Effector memory CD8-positive, alpha-beta T cell (primary cell): ENCODE measurements around the gene SEMA3A.
"Not testable (repeated sequence)": the region's sequence is repeated elsewhere in the genome, so short reads cannot be mapped to it uniquely, and the experiment has no call there.

ENCODE experiments used
- ATAC-seq: fragments of 150-1000 bp; cut with Tn5 transposase; replicated peaks from 2 replicates; pipeline ENCODE4 v1.10.0; 2021; ENCODE audit warnings: mild to moderate bottlenecking, moderate library complexity
- DNase-seq, 3 experiments: peaks; one replicate each; pipeline ENCODE4 v3.0.0; 2021
- H3K27ac Mint-ChIP-seq, 2 donors: one replicate each; pipeline ENCODE4 v1.8.0; 2022; ENCODE audit warnings: mild to moderate bottlenecking in 2 of 2, mixed read lengths in 2 of 2, moderate library complexity in 2 of 2
- H3K27me3 Mint-ChIP-seq, 2 donors: one replicate each; pipeline ENCODE4 v1.8.0; 2022; ENCODE audit warnings: mixed read lengths in 2 of 2
- H3K36me3 Mint-ChIP-seq: one replicate; pipeline ENCODE4 v1.8.0; 2022; ENCODE audit warnings: mild to moderate bottlenecking, moderate library complexity, mixed read lengths; ENCODE audit not compliant: insufficient read depth
- H3K4me1 Mint-ChIP-seq, 2 donors: one replicate each; pipeline ENCODE4 v1.8.0; 2022; ENCODE audit warnings: low read depth in 2 of 2, mixed read lengths in 2 of 2
- H3K4me3 Mint-ChIP-seq, 2 donors: one replicate each; pipeline ENCODE4 v1.8.0; 2022; ENCODE audit warnings: mild to moderate bottlenecking in 2 of 2, mixed read lengths in 2 of 2, moderate library complexity in 2 of 2
- H3K9me3 Mint-ChIP-seq, 2 donors: one replicate each; pipeline ENCODE4 v1.8.0; 2022; ENCODE audit warnings: mixed read lengths in 2 of 2

SEMA3A gene

DNA sequence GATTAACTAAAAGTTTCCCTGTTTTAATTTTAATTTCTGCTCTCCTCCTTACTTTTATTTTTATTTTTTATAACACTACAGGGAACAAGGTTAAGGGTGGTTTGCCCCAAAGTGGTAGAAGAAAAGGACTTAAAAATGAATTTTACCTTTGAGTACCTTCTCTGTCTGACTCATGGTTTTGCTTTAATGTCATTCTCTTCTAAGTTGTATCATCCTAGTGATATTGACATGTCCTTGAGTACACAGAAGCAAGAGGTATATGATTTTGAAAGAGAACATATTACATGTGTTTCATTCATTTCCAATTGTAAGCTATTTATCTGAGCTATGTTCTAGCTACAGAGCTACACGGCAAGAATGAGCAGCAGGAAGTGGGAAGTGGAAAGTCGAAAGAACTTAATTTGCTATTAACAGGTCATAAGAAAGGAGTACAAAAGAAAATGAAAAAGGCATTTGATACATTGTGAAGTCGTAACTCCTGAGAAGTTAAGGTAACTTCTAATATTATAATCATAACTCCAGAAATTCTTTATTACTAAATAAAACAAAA lies 112.5 kb downstream of the SEMA3A start:
- Mint-ChIP-seq H3K4me1 (no peaks in the 10 kb centered on the region), H3K4me3 (no peak overlapping the region), H3K9me3 (peaks cover 0 to 7% of the 10 kb centered on the region in 2 donors), H3K27me3 (no peaks in the 10 kb centered on the region), H3K27ac (no peak overlapping the region), H3K36me3 (no peaks in the 10 kb centered on the region)
- no peak for DNase-seq
- ATAC-seq = no peak

DNA sequence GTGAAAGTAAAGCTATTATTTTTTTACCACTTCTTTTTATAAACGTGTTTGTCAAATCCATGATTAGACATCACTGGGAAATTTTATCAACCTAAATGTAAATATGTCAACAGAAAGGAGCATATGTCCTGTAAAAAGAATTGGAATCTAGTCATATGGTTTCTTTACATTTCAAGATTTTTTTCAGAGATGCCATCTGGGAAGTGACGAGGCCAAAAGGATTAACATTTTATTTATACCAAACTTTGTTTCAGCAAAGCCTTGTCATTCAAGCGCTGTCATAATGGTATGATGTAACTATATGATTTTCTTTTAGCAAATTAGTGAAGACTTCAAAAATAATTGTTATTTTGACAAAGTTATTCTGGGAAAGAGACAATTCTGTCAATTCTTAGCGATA lies 117.3 kb downstream of the SEMA3A start:
- H3K36me3 Mint-ChIP-seq = no peaks in the 10 kb centered on the region
- peaks cover 0 to 3% of the 10 kb centered on the region in 2 donors for H3K9me3 Mint-ChIP-seq
- H3K27ac Mint-ChIP-seq = no peak overlapping the region
- ATAC-seq = no peak
- H3K27me3 Mint-ChIP-seq = no peaks in the 10 kb centered on the region
- no peaks in the 10 kb centered on the region for H3K4me1 Mint-ChIP-seq
- no peak for DNase-seq
- no peak overlapping the region for H3K4me3 Mint-ChIP-seq

DNA sequence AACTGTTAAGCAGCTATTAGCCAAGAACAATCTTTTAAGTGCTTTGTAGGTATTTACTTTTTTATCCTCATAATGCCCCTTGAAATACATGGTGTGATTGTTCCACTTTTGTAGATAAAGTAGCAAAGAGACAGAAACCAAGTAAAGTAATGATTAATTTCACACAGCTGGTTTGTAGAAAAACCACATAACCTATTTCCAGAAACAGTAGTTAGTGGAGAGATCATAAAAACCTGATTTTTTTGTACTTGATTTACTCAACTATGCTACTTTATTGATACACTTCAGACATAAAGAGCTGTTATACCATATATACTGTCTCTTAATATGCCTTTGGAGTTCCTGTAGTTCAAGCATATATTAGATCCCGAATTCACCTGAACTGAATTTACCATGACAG lies 118.4 kb downstream of the SEMA3A start:
- no peak overlapping the region for H3K27ac Mint-ChIP-seq
- DNase-seq (no peak), ATAC-seq (no peak)
- H3K4me3 Mint-ChIP-seq = no peak overlapping the region
- H3K27me3 Mint-ChIP-seq = no peaks in the 10 kb centered on the region
- H3K36me3 Mint-ChIP-seq = no peaks in the 10 kb centered on the region
- peaks cover 0 to 2% of the 10 kb centered on the region in 2 donors for H3K9me3 Mint-ChIP-seq
- H3K4me1 Mint-ChIP-seq = no peaks in the 10 kb centered on the region

DNA sequence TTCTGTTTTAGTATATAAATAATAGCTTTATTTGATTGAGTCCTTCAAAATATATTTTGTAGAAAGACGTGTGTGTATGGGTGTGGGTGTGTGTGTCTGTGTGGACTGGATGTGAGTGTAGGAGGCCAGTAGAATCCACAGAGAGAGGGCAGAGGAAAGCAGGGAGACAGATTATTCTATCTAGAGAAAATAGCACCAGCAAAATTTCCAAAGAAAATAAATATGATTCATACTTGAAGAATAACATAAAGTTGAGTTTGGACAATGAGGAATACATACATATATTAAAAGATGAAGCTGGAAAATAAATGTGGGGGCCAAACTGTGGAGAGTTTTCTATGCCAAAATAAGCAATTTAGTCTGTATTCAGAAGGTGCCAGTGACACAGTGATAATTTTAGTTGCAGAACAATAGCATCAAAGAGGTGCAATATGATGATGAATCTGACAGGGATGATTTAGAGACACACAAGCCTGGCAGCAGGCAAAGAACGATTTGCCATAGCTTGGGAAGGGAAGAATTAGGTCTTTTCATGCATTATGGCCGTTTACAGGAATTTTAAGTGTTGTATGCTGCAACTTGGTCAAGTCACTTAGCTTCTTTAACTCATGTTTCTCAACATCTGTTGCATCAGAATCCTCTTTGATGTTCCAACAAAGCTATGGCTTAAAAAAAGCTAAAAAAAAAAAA lies 121.3 kb downstream of the SEMA3A start:
- Mint-ChIP-seq H3K36me3 (no peaks in the 10 kb centered on the region), H3K4me1 (no peaks in the 10 kb centered on the region), H3K4me3 (no peak overlapping the region), H3K27me3 (no peaks in the 10 kb centered on the region), H3K9me3 (peaks cover 0 to 6% of the 10 kb centered on the region in 2 donors), H3K27ac (no peak overlapping the region)
- ATAC-seq (no peak), DNase-seq (no peak)

DNA sequence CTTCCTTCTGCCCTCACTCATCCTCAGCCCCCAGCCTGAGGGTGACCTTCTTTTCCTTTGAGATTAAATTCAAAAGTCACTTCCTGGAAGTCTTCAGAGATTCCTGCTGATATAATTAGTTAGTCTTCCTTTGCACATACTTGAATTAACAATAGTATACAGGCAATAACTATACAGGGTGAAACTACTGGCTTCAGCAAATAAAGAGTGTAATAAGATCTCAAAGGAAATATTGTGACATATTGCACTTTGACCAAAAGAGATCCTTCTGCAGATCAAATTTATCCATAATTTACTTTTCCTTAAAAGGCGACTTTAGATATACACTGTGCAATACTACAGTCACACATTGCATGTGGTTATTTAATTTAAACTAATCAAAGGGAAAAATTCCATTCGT lies 123.8 kb downstream of the SEMA3A start:
- H3K9me3 Mint-ChIP-seq = peaks cover 0 to 6% of the 10 kb centered on the region in 2 donors
- DNase-seq = no peak
- H3K27me3 Mint-ChIP-seq = no peaks in the 10 kb centered on the region
- no peak overlapping the region for H3K27ac Mint-ChIP-seq
- no peak for ATAC-seq
- H3K4me1 Mint-ChIP-seq = no peaks in the 10 kb centered on the region
- H3K4me3 Mint-ChIP-seq = no peak overlapping the region
- H3K36me3 Mint-ChIP-seq = no peaks in the 10 kb centered on the region

DNA sequence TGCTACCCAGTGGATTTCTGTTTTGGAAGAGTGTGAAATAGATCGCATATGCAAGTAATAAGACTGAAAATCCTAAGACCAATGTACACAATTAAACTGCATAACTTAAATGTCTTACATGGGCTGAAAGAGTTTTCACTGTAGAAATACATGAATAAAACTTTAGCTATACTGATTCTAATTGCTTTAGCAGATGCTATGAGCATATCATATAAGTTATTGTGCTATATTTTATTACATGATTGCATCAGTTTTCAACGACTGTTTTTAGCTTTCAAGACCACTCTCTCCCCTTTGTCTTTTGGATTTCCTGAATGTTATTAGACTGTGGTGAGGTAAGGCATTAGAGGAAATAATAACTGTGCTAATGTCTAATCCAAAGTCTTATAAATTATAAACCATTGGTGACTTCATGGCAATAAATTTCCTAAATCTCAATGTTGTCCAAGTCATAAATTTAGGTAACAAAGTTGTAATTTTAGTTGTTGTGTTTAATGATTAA lies 124.5 kb downstream of the SEMA3A start:
- H3K36me3 Mint-ChIP-seq = no peaks in the 10 kb centered on the region
- H3K4me3 Mint-ChIP-seq = no peak overlapping the region
- DNase-seq (no peak), ATAC-seq (no peak)
- H3K27ac Mint-ChIP-seq = no peak overlapping the region
- no peaks in the 10 kb centered on the region for H3K27me3 Mint-ChIP-seq
- peaks cover 0 to 6% of the 10 kb centered on the region in 2 donors for H3K9me3 Mint-ChIP-seq
- no peaks in the 10 kb centered on the region for H3K4me1 Mint-ChIP-seq

DNA sequence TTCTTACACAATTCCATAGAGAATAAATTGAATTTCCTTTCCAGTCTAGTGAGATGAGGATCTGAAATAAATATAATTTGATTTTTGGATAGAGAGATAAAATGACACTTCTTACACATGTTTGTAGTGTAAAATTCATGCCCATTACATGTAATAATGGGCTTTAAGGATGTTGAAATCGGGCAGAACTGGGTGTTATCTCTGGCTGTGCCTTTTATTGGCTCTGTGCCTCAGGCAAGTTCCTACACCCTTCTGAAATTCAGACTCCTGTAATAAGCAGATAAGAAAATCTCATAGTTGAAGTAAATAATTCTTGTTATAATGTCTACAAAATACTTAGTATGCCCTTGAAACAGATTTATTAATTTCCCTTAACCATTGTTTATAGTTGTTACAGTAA lies 125.6 kb downstream of the SEMA3A start:
- DNase-seq (no peak), ATAC-seq (no peak)
- peaks cover 0 to 6% of the 10 kb centered on the region in 2 donors for H3K9me3 Mint-ChIP-seq
- no peaks in the 10 kb centered on the region for H3K27me3 Mint-ChIP-seq
- no peak overlapping the region for H3K27ac Mint-ChIP-seq
- H3K4me3 Mint-ChIP-seq = no peak overlapping the region
- H3K4me1 Mint-ChIP-seq = no peaks in the 10 kb centered on the region
- H3K36me3 Mint-ChIP-seq = no peaks in the 10 kb centered on the region

DNA sequence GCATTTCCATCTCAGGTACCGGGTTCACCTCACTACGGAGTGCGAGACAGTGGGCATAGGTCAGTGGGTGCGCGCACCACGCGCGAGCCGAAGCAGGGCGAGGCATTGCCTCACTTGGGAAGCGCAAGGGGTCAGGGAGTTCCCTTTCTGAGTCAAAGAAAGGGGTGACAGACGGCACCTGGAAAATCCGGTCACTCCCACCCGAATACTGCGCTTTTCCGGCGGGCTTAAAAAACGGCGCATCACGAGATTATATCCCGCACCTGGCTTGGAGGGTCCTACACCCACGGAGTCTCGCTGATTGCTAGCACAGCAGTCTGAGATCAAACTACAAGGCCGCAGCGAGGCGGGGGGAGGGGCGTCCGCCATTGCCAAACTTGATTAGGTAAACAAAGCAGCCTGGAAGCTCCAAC lies 132.1 kb downstream of the SEMA3A start:
- H3K27me3 Mint-ChIP-seq, H3K4me1 Mint-ChIP-seq, H3K36me3 Mint-ChIP-seq, DNase-seq, H3K27ac Mint-ChIP-seq, H3K4me3 Mint-ChIP-seq, ATAC-seq, H3K9me3 Mint-ChIP-seq: not testable (repeated sequence)

DNA sequence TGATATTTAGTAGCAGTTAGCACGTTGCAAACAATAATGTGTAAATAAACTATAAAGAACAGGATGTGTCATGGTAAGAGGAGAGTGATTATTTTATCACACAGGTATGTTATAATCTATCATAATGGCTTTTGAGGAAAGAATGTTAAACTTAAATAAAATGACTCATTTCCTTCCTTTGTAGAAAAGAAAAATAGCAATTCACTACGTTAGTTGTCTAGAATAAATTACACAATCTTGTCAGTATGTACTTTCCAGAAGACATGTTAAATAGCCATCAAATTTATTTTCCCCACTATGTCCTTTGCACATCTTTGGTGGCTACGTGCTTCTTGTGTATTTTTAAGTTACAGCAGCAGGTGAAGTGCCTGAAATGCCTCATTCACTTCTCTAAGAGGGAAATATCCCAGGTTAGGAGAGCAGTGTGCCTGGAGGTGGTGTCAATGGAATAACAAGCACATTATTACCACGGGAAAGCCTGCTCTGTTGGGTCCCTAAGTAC lies 133.8 kb downstream of the SEMA3A start:
- no peak for DNase-seq
- H3K4me1 Mint-ChIP-seq = no peaks in the 10 kb centered on the region
- no peaks in the 10 kb centered on the region for H3K9me3 Mint-ChIP-seq
- H3K27ac Mint-ChIP-seq = no peak overlapping the region
- no peak for ATAC-seq
- no peaks in the 10 kb centered on the region for H3K36me3 Mint-ChIP-seq
- H3K27me3 Mint-ChIP-seq = no peaks in the 10 kb centered on the region
- no peak overlapping the region for H3K4me3 Mint-ChIP-seq

DNA sequence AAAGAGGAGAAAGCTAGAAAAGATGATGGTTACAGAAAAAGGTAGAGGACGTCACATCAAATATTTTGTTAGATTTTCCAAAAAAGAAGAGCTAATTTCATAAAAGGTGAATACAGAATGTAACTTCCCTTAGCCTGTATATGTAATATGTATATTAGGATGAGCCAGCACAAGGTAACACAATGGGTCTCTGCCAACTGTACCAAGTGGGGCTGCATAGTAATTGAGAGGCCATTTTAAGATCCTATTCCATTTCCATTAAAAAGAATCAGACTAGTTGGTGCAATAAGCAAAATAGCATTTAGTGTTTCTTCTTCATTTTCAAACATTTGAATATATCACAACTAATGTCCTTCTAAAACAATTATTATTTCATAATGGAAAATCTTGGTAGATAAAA lies 134.6 kb downstream of the SEMA3A start:
- DNase-seq (no peak), ATAC-seq (no peak)
- Mint-ChIP-seq H3K4me3 (no peak overlapping the region), H3K36me3 (no peaks in the 10 kb centered on the region), H3K27ac (no peak overlapping the region), H3K27me3 (no peaks in the 10 kb centered on the region), H3K4me1 (no peaks in the 10 kb centered on the region), H3K9me3 (no peaks in the 10 kb centered on the region)

DNA sequence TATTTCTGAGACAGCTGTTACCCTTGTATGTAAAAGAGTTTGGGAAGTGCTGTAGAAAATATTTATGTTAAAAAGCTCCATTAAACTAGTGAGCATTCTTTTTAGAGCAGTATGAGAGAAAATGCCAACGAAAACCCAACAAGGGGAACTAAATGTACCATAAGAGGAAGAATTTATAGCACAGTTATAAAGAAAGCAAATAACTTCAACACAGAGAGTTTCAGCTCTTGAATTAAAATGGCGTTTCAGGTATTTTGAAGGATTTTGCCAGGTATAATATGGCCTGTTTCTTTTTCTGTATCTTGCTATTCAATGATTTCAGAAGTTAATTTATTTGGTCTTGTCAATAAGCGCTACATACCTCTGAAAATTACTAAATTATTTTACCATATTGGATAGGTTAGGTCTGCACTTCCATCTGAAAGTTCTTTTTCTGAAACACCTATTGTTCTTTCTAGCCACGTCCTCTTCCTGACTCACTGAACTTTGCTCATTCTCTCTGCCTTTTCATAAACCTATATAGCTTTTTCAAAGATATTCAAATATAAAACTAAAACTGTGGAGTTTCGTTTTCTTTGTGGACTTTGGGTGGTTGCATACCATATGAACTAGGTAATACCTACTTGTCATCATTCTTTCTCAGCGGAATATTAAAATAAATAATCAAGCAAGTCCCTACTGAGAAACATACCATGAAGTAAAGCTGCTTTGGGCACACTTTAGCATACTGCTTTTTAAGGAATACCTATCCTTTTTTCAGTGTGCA lies 136.1 kb downstream of the SEMA3A start:
- Mint-ChIP-seq H3K4me3 (no peak overlapping the region), H3K27me3 (no peaks in the 10 kb centered on the region), H3K9me3 (no peaks in the 10 kb centered on the region), H3K4me1 (no peaks in the 10 kb centered on the region), H3K36me3 (no peaks in the 10 kb centered on the region), H3K27ac (no peak overlapping the region)
- DNase-seq (no peak), ATAC-seq (no peak)

DNA sequence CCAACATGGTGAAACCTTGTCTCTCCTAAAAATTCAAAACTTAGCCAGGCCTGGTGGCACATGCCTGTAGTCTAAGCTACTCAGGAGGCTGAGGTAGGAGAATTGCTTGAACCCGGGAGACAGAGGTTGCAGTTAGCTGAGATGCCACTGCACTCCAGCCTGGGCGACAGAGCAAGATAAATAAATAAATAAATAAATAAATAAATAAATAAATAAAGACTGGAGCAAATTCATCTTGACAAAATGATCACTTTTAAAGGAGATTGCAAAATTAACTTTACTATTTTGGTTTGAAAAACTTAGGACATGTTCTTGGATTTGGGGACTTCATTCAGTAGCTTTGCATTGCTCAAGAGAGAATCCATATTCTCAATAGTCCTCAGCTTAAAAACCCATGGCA lies 137.0 kb downstream of the SEMA3A start:
- H3K36me3 Mint-ChIP-seq = no peaks in the 10 kb centered on the region
- no peak overlapping the region for H3K27ac Mint-ChIP-seq
- H3K27me3 Mint-ChIP-seq = no peaks in the 10 kb centered on the region
- ATAC-seq = no peak
- no peaks in the 10 kb centered on the region for H3K4me1 Mint-ChIP-seq
- DNase-seq = no peak
- no peak overlapping the region for H3K4me3 Mint-ChIP-seq
- H3K9me3 Mint-ChIP-seq = no peaks in the 10 kb centered on the region

DNA sequence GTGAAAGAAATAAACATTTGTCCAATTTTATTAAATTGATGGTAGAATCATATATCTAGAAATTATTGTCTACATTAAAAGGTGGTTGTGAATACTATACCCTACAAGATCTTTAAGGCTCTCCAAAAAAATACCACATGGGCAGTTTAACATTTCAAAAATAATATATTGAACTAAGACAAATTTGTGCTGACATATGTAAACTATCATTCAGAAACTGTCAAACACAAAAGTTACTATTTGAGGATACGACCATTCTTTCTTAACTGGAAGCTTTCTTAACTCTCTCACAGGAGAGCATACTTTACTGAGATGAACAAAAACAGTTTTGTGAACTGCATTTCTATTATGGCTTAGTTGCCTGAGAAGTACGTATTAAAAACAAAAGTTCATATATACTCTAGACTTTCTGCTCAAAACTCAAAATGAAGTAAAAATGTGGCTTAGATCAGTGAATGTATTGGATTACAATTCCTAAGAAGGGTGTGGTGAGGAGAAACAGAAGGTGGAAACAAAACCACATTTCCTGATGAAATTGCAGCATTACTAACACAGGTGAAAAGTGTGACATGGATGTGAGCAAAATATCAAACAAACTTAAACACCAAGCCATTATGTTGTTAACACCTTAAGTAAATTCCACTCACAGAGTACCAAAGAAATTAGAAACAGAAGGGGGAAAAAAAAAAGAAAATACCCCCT lies 138.5 kb downstream of the SEMA3A start:
- DNase-seq = no peak
- ATAC-seq = no peak
- no peaks in the 10 kb centered on the region for H3K4me1 Mint-ChIP-seq
- no peak overlapping the region for H3K4me3 Mint-ChIP-seq
- no peaks in the 10 kb centered on the region for H3K9me3 Mint-ChIP-seq
- H3K27me3 Mint-ChIP-seq = no peaks in the 10 kb centered on the region
- H3K36me3 Mint-ChIP-seq = no peaks in the 10 kb centered on the region
- H3K27ac Mint-ChIP-seq = no peak overlapping the region
